Panc1 (cell line): ENCODE measurements around the gene TUBA4A.

Experiments used
- SIN3A ChIP-seq: IDR thresholded peaks from 2 replicates; pipeline ENCODE4 v1.6.1; 2012; ENCODE audit warnings: low read depth, mild to moderate bottlenecking, low read length, moderate library complexity, borderline replicate concordance; ENCODE audit not compliant: insufficient read depth
- TCF7L2 ChIP-seq: IDR thresholded peaks from 2 replicates; pipeline ENCODE4 v1.6.1; 2011; ENCODE audit warnings: mild to moderate bottlenecking, low read depth, low read length, inconsistent platforms
- TF ChIP-seq, protein P1 (sequence below): fragments of 450-650 bp; IDR thresholded peaks from 2 replicates; pipeline ENCODE4 v1.5.1; 2017; ENCODE audit warnings: mild to moderate bottlenecking
- TF ChIP-seq, protein P2 (sequence below), 2 experiments: IDR thresholded peaks; 2 replicates each; pipeline ENCODE4 v1.6.1; 2011 to 2012; ENCODE audit warnings: low read depth in 2 of 2, control low read depth in 1 of 2, low read length in 1 of 2, mild to moderate bottlenecking in 1 of 2, moderate library complexity in 1 of 2; ENCODE audit not compliant: insufficient read depth in 1 of 2

GRCh38 chr2:219290381-219291171, 36.9 kb upstream of the TUBA4A start:
- TF ChIP-seq, protein P1, sequence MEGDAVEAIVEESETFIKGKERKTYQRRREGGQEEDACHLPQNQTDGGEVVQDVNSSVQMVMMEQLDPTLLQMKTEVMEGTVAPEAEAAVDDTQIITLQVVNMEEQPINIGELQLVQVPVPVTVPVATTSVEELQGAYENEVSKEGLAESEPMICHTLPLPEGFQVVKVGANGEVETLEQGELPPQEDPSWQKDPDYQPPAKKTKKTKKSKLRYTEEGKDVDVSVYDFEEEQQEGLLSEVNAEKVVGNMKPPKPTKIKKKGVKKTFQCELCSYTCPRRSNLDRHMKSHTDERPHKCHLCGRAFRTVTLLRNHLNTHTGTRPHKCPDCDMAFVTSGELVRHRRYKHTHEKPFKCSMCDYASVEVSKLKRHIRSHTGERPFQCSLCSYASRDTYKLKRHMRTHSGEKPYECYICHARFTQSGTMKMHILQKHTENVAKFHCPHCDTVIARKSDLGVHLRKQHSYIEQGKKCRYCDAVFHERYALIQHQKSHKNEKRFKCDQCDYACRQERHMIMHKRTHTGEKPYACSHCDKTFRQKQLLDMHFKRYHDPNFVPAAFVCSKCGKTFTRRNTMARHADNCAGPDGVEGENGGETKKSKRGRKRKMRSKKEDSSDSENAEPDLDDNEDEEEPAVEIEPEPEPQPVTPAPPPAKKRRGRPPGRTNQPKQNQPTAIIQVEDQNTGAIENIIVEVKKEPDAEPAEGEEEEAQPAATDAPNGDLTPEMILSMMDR, result no peak
- TF ChIP-seq, protein P2, sequence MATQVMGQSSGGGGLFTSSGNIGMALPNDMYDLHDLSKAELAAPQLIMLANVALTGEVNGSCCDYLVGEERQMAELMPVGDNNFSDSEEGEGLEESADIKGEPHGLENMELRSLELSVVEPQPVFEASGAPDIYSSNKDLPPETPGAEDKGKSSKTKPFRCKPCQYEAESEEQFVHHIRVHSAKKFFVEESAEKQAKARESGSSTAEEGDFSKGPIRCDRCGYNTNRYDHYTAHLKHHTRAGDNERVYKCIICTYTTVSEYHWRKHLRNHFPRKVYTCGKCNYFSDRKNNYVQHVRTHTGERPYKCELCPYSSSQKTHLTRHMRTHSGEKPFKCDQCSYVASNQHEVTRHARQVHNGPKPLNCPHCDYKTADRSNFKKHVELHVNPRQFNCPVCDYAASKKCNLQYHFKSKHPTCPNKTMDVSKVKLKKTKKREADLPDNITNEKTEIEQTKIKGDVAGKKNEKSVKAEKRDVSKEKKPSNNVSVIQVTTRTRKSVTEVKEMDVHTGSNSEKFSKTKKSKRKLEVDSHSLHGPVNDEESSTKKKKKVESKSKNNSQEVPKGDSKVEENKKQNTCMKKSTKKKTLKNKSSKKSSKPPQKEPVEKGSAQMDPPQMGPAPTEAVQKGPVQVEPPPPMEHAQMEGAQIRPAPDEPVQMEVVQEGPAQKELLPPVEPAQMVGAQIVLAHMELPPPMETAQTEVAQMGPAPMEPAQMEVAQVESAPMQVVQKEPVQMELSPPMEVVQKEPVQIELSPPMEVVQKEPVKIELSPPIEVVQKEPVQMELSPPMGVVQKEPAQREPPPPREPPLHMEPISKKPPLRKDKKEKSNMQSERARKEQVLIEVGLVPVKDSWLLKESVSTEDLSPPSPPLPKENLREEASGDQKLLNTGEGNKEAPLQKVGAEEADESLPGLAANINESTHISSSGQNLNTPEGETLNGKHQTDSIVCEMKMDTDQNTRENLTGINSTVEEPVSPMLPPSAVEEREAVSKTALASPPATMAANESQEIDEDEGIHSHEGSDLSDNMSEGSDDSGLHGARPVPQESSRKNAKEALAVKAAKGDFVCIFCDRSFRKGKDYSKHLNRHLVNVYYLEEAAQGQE (IDR thresholded peaks at IDR 0.05; ENCODE audit: insufficient read depth in 1 of 2, low read depth in 2 of 2, low read length in 1 of 2), result no peak
- TF ChIP-seq TCF7L2 (no peak), SIN3A (no peak)
